Testis (tissue), 2 donors: ENCODE results near the gene EPS8L2.

Source experiments
- POLR2A ChIP-seq: fragments of 450-650 bp; IDR thresholded peaks from one replicate; pipeline ENCODE4 v1.6.1; 2017; ENCODE audit warnings: antibody characterized with exemption, mild to moderate bottlenecking, moderate library complexity
- TF ChIP-seq, protein P1 (sequence below), 3 experiments: fragments of 450-650 bp in 2 of 3; fragments of 200-600 bp in 1 of 3; sonication (generic) in 1 of 3; IDR thresholded peaks; one replicate each; pipeline ENCODE4 v1.5.1; 2016 to 2019; ENCODE audit warnings: antibody characterized with exemption in 3 of 3, mild to moderate bottlenecking in 2 of 3, moderate library complexity in 1 of 3

DNA sequence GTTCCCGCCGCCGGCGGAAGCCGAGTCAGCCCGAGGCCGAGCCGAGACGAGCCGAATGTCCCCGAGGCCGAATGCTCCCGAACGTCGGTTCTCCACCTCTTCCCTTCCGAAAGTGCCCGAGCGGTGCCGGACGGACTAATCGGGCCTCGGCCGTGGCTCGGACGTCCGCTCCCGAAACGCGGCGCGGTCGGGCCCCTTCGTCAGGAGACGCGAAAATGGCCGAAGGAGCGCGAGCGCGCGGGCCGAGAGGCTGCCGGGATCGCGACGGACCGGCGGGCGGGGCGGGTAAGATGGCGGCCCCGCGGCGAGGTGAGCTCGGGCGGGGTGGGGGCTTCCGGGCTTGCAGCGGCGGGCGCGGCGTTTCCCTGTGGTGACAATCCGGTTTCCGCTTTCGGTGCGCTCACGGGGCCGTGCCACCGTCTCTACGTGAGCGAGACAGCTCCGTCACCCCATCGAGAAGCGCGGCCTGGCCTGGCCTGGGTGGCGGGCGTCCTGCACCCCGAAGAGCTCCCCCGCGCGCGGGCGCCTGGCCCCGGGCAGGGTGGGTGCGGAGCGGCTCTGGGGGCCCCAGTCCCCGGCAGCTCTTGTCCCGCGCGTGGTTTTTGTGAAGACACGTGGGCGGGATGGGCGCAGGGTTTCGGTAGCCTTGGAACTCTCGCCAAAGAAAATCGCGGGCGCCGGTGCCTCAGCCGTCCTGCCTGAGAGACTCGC is 10.3 kb upstream of the EPS8L2 start, which contains the start of gene TMEM80:
- TF ChIP-seq POLR2A: no peak
- TF ChIP-seq, protein P1, sequence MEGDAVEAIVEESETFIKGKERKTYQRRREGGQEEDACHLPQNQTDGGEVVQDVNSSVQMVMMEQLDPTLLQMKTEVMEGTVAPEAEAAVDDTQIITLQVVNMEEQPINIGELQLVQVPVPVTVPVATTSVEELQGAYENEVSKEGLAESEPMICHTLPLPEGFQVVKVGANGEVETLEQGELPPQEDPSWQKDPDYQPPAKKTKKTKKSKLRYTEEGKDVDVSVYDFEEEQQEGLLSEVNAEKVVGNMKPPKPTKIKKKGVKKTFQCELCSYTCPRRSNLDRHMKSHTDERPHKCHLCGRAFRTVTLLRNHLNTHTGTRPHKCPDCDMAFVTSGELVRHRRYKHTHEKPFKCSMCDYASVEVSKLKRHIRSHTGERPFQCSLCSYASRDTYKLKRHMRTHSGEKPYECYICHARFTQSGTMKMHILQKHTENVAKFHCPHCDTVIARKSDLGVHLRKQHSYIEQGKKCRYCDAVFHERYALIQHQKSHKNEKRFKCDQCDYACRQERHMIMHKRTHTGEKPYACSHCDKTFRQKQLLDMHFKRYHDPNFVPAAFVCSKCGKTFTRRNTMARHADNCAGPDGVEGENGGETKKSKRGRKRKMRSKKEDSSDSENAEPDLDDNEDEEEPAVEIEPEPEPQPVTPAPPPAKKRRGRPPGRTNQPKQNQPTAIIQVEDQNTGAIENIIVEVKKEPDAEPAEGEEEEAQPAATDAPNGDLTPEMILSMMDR (IDR thresholded peaks at IDR 0.05): no peak
